SK-N-SH (cell line): ENCODE data around the gene SENP3. TPM values are rescaled to one million over a fixed set of nuclear protein-coding genes. Genes with fewer than 3 reads are reported as not detected.

Experiments used
- CTCF ChIA-PET: fragments of 300-600, 350-600 bp; formaldehyde crosslinking; extraction: SDS; loops from one replicate; lab custom pipeline; 2021; lab: Yijun Ruan, JAX
- POLR2A ChIA-PET: fragments of 350-600 bp; sonication (Branson Sonifier 250); formaldehyde crosslinking; extraction: SDS; loops from one replicate; lab custom pipeline; 2020; ENCODE audit warnings: antibody characterized with exemption, inconsistent platforms; lab: Yijun Ruan, JAX
- DNase-seq: peaks from one replicate; pipeline ENCODE4 v3.0.0; 2012
- H2AFZ ChIP-seq: fragments of 200-600 bp; sonication (generic); 2 replicates; pipeline ENCODE4 v1.8.1; 2016; ENCODE audit warnings: antibody characterized with exemption, mild to moderate bottlenecking, low read depth
- H3F3A ChIP-seq: fragments of 200-600 bp; sonication (generic); replicated peaks from 2 replicates; pipeline ENCODE3; 2016; ENCODE audit warnings: antibody characterized with exemption, mild to moderate bottlenecking; ENCODE audit not compliant: insufficient read depth
- H3K27ac ChIP-seq, 2 experiments: fragments of 200-500 bp in 1 of 2; fragments of 200-600 bp in 1 of 2; sonication (Bioruptor generic) in 1 of 2; sonication (generic), shearing (Covaris generic) in 1 of 2; 2 replicates each; pipeline versions ENCODE4 v1.5.1 to v1.6.1; 2014 to 2016; ENCODE audit warnings: low read depth in 2 of 2, inconsistent platforms in 1 of 2, low read length in 1 of 2, mild to moderate bottlenecking in 1 of 2, mixed read lengths in 1 of 2
- H3K27me3 ChIP-seq: fragments of 200-600 bp; sonication (generic), shearing (Covaris generic); 2 replicates; pipeline ENCODE4 v1.6.1; 2016; ENCODE audit warnings: mixed run types; ENCODE audit not compliant: insufficient read depth
- H3K36me3 ChIP-seq, 2 experiments: fragments of 200-500 bp in 1 of 2; fragments of 200-600 bp in 1 of 2; sonication (Bioruptor generic) in 1 of 2; sonication (generic) in 1 of 2; replicated peaks in 1 of 2; 2 replicates each; pipeline versions ENCODE3 to v1.5.1; 2014 to 2016; ENCODE audit warnings: low read length in 1 of 2, mild to moderate bottlenecking in 1 of 2; ENCODE audit not compliant: insufficient read depth in 2 of 2, control insufficient read depth in 1 of 2
- H3K4me1 ChIP-seq, 2 experiments: fragments of 200-500 bp in 1 of 2; fragments of 200-600 bp in 1 of 2; sonication (Bioruptor generic) in 1 of 2; sonication (generic), shearing (Covaris generic) in 1 of 2; 2 replicates each; pipeline versions ENCODE4 v1.5.1 to v1.6.1; 2014 to 2016; ENCODE audit warnings: low read depth in 1 of 2, low read length in 1 of 2, mixed run types in 1 of 2; ENCODE audit not compliant: insufficient read depth in 2 of 2, control insufficient read depth in 1 of 2
- H3K4me2 ChIP-seq: fragments of 200-600 bp; sonication (generic), shearing (Covaris generic); 2 replicates; pipeline ENCODE4 v1.6.1; 2017; ENCODE audit warnings: mixed run types
- H3K4me3 ChIP-seq, 2 experiments: fragments of 200-500 bp in 1 of 2; fragments of 200-600 bp in 1 of 2; sonication (Bioruptor generic) in 1 of 2; sonication (generic), shearing (Covaris generic) in 1 of 2; 2 replicates each; pipeline versions ENCODE4 v1.5.1 to v1.8.1; 2014 to 2016; ENCODE audit warnings: low read depth in 2 of 2, inconsistent platforms in 1 of 2, low read length in 1 of 2, mild to moderate bottlenecking in 1 of 2, mixed read lengths in 1 of 2, moderate library complexity in 1 of 2
- H3K79me2 ChIP-seq: fragments of 200-600 bp; sonication (generic); 2 replicates; pipeline ENCODE4 v1.8.1; 2017; ENCODE audit warnings: mild to moderate bottlenecking; ENCODE audit not compliant: insufficient read depth
- H3K9ac ChIP-seq: fragments of 200-600 bp; sonication (generic); 2 replicates; pipeline ENCODE4 v1.6.1; 2017; ENCODE audit warnings: mixed run types
- H3K9me2 ChIP-seq: fragments of 200-600 bp; sonication (generic); 2 replicates; pipeline ENCODE4 v1.6.1; 2017; ENCODE audit warnings: mixed run types
- H3K9me3 ChIP-seq: fragments of 200-600 bp; sonication (generic); 2 replicates; pipeline ENCODE4 v1.6.1; 2017; ENCODE audit warnings: mixed run types, mild to moderate bottlenecking, moderate library complexity
- H4K20me1 ChIP-seq: fragments of 200-600 bp; sonication (generic); 2 replicates; pipeline ENCODE4 v1.6.1; 2017; ENCODE audit warnings: mild to moderate bottlenecking, mixed run types; ENCODE audit not compliant: insufficient read depth
- FOSL2 ChIP-seq: IDR thresholded peaks from 2 replicates; pipeline ENCODE4 v1.4.0; 2012; ENCODE audit warnings: low read depth, mild to moderate bottlenecking, moderate library complexity, borderline replicate concordance
- FOXM1 ChIP-seq: IDR thresholded peaks from 2 replicates; pipeline ENCODE4 v1.4.0; 2012; ENCODE audit warnings: low read depth, mild to moderate bottlenecking
- GATA2 ChIP-seq: sonication (generic); formaldehyde crosslinking; IDR thresholded peaks from 2 replicates; pipeline ENCODE4 v1.5.0; 2020; ENCODE audit warnings: mild to moderate bottlenecking, missing genetic modification reagents
- POLR2AphosphoS5 ChIP-seq: IDR thresholded peaks from 2 replicates; pipeline ENCODE4 v1.6.1; 2012; ENCODE audit warnings: low read depth, low read length
- RAD21 ChIP-seq: IDR thresholded peaks from 2 replicates; pipeline ENCODE4 v1.6.1; 2012; ENCODE audit warnings: mild to moderate bottlenecking, low read length
- SIN3A ChIP-seq: IDR thresholded peaks from 2 replicates; pipeline ENCODE4 v1.6.1; 2012; ENCODE audit warnings: low read depth, mild to moderate bottlenecking, low read length, moderate library complexity, borderline replicate concordance
- SMC3 ChIP-seq: IDR thresholded peaks from 2 replicates; pipeline ENCODE4 v1.6.1; 2012; ENCODE audit warnings: low read depth, low read length, improper control_type of control experiment
- WGBS: methylation state at CpG from one replicate; pipeline ENCODE4 v1.1.6; 2017; ENCODE audit warnings: low lambda C conversion rate; 5-methylcytosine and 5-hydroxymethylcytosine counted together
- polyA plus RNA-seq, 3 experiments: library from polyadenylated mRNA; depleted of rRNA; stranded (reverse); fragments of >200 nt; gene quantifications; 2 replicates each; pipeline ENCODE4 v1.2.3, GENCODE V29; 2012
- TF ChIP-seq, protein P1 (sequence below): IDR thresholded peaks from 2 replicates; pipeline ENCODE4 v1.6.1; 2012; ENCODE audit warnings: mild to moderate bottlenecking, low read depth, low read length, moderate library complexity
- TF ChIP-seq, protein P2 (sequence below): fragments of 200-600 bp; sonication (generic); IDR thresholded peaks from 2 replicates; pipeline ENCODE4 v1.6.1; 2017; ENCODE audit warnings: antibody characterized with exemption, mild to moderate bottlenecking, moderate library complexity
- TF ChIP-seq, protein P3 (sequence below): fragments of 150-350 bp; IDR thresholded peaks from 2 replicates; pipeline ENCODE4 v1.6.1; 2017; ENCODE audit warnings: antibody characterized with exemption, low read length, low read depth, borderline replicate concordance

Gene SENP3
- polyA plus RNA-seq, 1 of the 3 experiments (the other 2 are of a cell fraction): 80.8 TPM

DNA sequence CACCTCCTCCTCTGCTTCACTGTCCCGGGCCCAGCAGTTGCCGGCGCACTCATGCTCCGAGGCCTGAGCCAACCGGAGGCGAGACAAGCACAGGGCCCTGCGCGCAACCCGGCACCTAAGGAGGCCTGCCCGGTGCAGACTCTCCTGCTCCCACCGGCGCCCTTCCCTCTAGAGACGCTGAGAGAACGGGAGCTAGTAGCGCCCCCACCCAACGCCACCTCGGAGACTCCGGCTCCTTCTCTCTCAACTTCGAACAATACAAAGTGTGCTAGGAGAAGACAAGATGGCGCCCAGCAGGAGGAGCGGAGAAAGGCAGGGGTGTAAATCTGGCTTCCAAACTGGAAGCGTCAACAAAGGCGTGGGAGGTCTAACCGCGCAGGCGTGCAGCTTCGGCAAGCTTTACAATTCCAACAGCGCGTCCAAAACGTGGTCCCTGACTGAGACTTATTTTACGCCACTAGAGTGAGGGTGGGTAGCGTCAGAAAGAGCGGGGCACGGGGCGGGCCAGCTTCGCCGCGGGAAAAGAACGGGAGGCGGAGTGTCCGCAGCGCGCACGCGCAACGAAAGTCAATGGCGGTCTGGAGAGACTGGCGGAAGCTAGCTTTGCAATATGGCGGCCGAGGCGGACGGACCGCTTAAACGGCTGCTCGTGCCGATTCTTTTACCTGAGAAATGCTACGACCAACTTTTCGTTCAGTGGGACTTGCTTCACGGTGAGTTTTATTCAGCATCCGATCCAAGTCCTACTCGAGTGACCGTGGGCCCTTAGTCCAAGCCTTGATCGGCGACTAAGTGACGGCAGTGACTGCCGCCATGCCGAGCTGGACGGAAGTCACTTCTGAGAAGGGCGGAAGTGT, 21.8 kb downstream of the SENP3 start, which contains the start of gene MPDU1 (continued):
- TF ChIP-seq, protein P1, sequence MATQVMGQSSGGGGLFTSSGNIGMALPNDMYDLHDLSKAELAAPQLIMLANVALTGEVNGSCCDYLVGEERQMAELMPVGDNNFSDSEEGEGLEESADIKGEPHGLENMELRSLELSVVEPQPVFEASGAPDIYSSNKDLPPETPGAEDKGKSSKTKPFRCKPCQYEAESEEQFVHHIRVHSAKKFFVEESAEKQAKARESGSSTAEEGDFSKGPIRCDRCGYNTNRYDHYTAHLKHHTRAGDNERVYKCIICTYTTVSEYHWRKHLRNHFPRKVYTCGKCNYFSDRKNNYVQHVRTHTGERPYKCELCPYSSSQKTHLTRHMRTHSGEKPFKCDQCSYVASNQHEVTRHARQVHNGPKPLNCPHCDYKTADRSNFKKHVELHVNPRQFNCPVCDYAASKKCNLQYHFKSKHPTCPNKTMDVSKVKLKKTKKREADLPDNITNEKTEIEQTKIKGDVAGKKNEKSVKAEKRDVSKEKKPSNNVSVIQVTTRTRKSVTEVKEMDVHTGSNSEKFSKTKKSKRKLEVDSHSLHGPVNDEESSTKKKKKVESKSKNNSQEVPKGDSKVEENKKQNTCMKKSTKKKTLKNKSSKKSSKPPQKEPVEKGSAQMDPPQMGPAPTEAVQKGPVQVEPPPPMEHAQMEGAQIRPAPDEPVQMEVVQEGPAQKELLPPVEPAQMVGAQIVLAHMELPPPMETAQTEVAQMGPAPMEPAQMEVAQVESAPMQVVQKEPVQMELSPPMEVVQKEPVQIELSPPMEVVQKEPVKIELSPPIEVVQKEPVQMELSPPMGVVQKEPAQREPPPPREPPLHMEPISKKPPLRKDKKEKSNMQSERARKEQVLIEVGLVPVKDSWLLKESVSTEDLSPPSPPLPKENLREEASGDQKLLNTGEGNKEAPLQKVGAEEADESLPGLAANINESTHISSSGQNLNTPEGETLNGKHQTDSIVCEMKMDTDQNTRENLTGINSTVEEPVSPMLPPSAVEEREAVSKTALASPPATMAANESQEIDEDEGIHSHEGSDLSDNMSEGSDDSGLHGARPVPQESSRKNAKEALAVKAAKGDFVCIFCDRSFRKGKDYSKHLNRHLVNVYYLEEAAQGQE: peak; percentile 27; the same call in 1 of the 2 replicates
- TF ChIP-seq FOSL2 (no peak), GATA2 (no peak), FOXM1 (no peak), RAD21 (no peak), SMC3 (no peak), POLR2AphosphoS5 (peak; percentile 88)
- TF ChIP-seq, protein P2, sequence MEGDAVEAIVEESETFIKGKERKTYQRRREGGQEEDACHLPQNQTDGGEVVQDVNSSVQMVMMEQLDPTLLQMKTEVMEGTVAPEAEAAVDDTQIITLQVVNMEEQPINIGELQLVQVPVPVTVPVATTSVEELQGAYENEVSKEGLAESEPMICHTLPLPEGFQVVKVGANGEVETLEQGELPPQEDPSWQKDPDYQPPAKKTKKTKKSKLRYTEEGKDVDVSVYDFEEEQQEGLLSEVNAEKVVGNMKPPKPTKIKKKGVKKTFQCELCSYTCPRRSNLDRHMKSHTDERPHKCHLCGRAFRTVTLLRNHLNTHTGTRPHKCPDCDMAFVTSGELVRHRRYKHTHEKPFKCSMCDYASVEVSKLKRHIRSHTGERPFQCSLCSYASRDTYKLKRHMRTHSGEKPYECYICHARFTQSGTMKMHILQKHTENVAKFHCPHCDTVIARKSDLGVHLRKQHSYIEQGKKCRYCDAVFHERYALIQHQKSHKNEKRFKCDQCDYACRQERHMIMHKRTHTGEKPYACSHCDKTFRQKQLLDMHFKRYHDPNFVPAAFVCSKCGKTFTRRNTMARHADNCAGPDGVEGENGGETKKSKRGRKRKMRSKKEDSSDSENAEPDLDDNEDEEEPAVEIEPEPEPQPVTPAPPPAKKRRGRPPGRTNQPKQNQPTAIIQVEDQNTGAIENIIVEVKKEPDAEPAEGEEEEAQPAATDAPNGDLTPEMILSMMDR: no peak
- TF ChIP-seq, protein P3, sequence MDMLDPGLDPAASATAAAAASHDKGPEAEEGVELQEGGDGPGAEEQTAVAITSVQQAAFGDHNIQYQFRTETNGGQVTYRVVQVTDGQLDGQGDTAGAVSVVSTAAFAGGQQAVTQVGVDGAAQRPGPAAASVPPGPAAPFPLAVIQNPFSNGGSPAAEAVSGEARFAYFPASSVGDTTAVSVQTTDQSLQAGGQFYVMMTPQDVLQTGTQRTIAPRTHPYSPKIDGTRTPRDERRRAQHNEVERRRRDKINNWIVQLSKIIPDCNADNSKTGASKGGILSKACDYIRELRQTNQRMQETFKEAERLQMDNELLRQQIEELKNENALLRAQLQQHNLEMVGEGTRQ: no peak

DNA sequence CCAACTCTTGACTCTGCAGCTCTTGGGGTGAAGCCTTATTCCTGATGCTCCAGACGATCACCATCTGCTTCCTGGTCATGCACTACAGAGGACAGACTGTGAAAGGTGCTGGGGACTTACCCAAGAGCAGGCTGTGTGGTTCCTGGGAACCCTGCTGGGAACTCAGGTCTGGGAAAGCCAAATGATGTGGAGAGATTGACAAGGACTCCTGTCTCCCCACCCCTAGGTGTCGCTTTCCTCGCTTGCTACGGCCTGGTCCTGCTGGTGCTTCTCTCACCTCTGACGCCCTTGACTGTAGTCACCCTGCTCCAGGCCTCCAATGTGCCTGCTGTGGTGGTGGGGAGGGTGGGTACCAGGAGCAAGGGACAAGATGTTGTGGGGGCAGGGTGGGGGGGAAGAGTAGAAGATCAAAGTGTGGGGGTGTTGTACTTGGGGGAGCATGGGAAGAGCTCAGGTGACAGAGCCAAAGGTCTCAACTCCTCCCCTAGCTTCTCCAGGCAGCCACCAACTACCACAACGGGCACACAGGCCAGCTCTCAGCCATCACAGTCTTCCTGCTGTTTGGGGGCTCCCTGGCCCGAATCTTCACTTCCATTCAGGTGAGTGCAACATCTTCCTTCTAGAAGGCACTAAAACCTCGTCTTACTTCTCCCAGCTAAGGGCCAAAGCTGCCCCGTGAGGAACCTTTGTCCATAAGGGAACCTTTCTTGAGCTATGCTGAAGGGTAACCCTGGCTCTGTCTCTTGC, 25.1 kb downstream of the SENP3 start:
- POLR2A ChIA-PET: interaction anchor here (1.0 kb wide), 1 partner anchor 101 kb away, joined by 4 read pairs; the partner anchor contains the start of gene TP53
- WGBS: 73% methylated on average over 9 of the region's 9 CpGs
- Histone ChIP-seq H3K4me1 (peaks cover 32 to 47% of the 10 kb centered on the region in 2 experiments), H3K36me3 (peaks cover 11 to 32% of the 10 kb centered on the region in 2 experiments), H2AFZ (no peak overlapping the region)
- TF ChIP-seq SIN3A: no peak
- TF ChIP-seq, all 33 proteins: peak for 0
- Histone ChIP-seq H3K4me2 (peak overlapping the region; percentile 68; the same call in 1 of the 2 replicates), H3K79me2 (peaks cover 44% of the 10 kb centered on the region), H3K9ac (no peak overlapping the region), H3K27me3 (no peaks in the 10 kb centered on the region), H3K4me3 (no peak overlapping the region), H4K20me1 (no peaks in the 10 kb centered on the region), H3F3A (peaks cover 38% of the 10 kb centered on the region), H3K9me2 (no peaks in the 10 kb centered on the region), H3K9me3 (no peaks in the 10 kb centered on the region), H3K27ac (peak overlapping the region; percentile 23 to 65)
- DNase-seq: no peak
- CTCF ChIA-PET: interaction anchor here (0.8 to 3.4 kb wide), 5 partner anchors 22 to 541 kb away, joined by 3 to 12 read pairs (median 5); partner anchors contain the start of genes SENP3 and TP53
